Erythroblast (primary cell): ENCODE results near the gene RND1.

Experiments
- GATA1 ChIP-seq: IDR thresholded peaks from 2 replicates; pipeline ENCODE4 v1.6.1; 2011; ENCODE audit warnings: low read depth, mild to moderate bottlenecking, control low read depth, low read length, moderate library complexity
- POLR2A ChIP-seq: IDR thresholded peaks from 2 replicates; pipeline ENCODE4 v1.6.1; 2011; ENCODE audit warnings: mild to moderate bottlenecking, low read length

DNA sequence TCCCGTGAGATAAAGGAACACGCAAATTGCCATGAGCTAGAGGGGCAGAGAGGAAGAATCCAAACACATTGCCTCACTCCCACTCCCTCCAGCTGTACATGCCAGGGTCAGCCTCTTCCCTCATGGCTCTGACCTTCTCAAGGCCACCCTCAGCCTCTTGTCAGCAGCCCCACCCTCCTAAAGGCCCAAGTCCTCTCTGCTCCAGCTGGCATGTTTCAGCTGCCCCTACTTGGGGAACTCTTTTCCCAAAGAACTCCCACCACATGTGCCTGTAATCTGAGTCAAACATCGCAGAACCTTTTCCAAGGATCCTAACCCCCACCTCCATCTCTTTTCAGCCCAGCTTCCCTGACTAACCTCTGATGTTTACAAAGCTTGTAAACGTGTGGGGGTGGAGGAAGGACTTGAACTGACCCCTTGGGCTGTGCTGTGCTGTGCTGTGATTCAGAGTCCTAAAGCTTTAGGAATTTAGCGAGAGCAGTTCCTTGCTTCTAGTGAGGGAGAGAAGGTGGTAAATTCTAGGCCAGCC lies 54.7 kb downstream of the RND1 start:
- TF ChIP-seq POLR2A, result no peak
- no peak for TF ChIP-seq GATA1
